IMR-90 (cell line): ENCODE data around the gene TCF25. TPM values are rescaled to one million over a fixed set of nuclear protein-coding genes. Genes with fewer than 3 reads are reported as not detected.
A peak's percentile ranks its signal among the peaks of the same experiment; 100 is the strongest.

ENCODE experiments used
- ATAC-seq: fragments of 200-7000 bp; cut with Tn5 transposase; 2 replicates; pipeline ENCODE4 v1.9.1; 2020; ENCODE audit warnings: low read depth, mild to moderate bottlenecking, moderate library complexity
- BruUV-seq: library from RNA; stranded (reverse); fragments of 400-500 nt; replicated peaks from 2 replicates; lab custom pipeline; 2021; lab: Mats Ljungman, UMichigan
- CTCF ChIA-PET: fragments of 300-600 bp; formaldehyde crosslinking; extraction: SDS; loops from one replicate; lab custom pipeline; 2021; ENCODE audit warnings: antibody characterized with exemption; lab: Yijun Ruan, JAX
- POLR2A ChIA-PET: fragments of 300-600 bp; sonication (Branson Sonifier 250); formaldehyde crosslinking; loops from one replicate; lab custom pipeline; 2022; ENCODE audit warnings: antibody characterized with exemption; ENCODE audit not compliant: unreplicated experiment; lab: Charles Lee
- DNase-seq: peaks from one replicate; pipeline ENCODE4 v3.0.0; 2013
- H2AFZ ChIP-seq: replicated peaks from 2 replicates; pipeline ENCODE3; 2013; ENCODE audit warnings: low read length, mild to moderate bottlenecking; ENCODE audit not compliant: poor library complexity
- H2AK5ac ChIP-seq: 2 replicates; pipeline ENCODE4 v1.6.1; 2013; ENCODE audit warnings: low read depth, low read length, inconsistent platforms
- H2AK9ac ChIP-seq: replicated peaks from 2 replicates; pipeline ENCODE3; 2013; ENCODE audit warnings: mild to moderate bottlenecking, low read depth, low read length, moderate library complexity; ENCODE audit not compliant: poor library complexity
- H2BK120ac ChIP-seq: 2 replicates; pipeline ENCODE4 v1.6.1; 2013; ENCODE audit warnings: low read depth, low read length, inconsistent platforms
- H2BK15ac ChIP-seq: 3 replicates; pipeline ENCODE4 v1.6.1; 2013; ENCODE audit warnings: low read depth, low read length, inconsistent platforms
- H2BK20ac ChIP-seq: 2 replicates; pipeline ENCODE4 v1.6.1; 2013; ENCODE audit warnings: low read depth, mild to moderate bottlenecking, inconsistent platforms, low read length, moderate library complexity
- H2BK5ac ChIP-seq: 2 replicates; pipeline ENCODE4 v1.6.1; 2013; ENCODE audit warnings: mild to moderate bottlenecking, low read depth, low read length, inconsistent platforms; ENCODE audit not compliant: poor library complexity, severe bottlenecking
- H3K14ac ChIP-seq: replicated peaks from 2 replicates; pipeline ENCODE4 v1.6.1; 2013; ENCODE audit warnings: low read depth, low read length, inconsistent platforms
- H3K18ac ChIP-seq: 2 replicates; pipeline ENCODE4 v1.6.1; 2013; ENCODE audit warnings: low read depth, low read length, control low read depth
- H3K23ac ChIP-seq: 2 replicates; pipeline ENCODE4 v1.6.1; 2013; ENCODE audit warnings: low read depth, low read length, inconsistent platforms
- H3K27ac ChIP-seq: 2 replicates; pipeline ENCODE4 v1.5.1; 2013; ENCODE audit warnings: mild to moderate bottlenecking, control low read depth, low read length; ENCODE audit not compliant: insufficient read depth
- H3K27me3 ChIP-seq: 2 replicates; pipeline ENCODE4 v1.6.1; 2013; ENCODE audit warnings: low read length; ENCODE audit not compliant: control insufficient read depth, insufficient read depth
- H3K36me3 ChIP-seq: 2 replicates; pipeline ENCODE4 v1.6.1; 2013; ENCODE audit warnings: low read length, mixed read lengths; ENCODE audit not compliant: control insufficient read depth, insufficient read depth
- H3K4ac ChIP-seq: 2 replicates; pipeline ENCODE4 v1.6.1; 2013; ENCODE audit warnings: low read depth, low read length, inconsistent platforms
- H3K4me1 ChIP-seq: 2 replicates; pipeline ENCODE4 v1.6.1; 2013; ENCODE audit warnings: low read length, mixed read lengths; ENCODE audit not compliant: control insufficient read depth, insufficient read depth
- H3K4me2 ChIP-seq: 2 replicates; pipeline ENCODE4 v1.6.1; 2013; ENCODE audit warnings: low read depth, mild to moderate bottlenecking, control low read depth, low read length, moderate library complexity
- H3K4me3 ChIP-seq: 2 replicates; pipeline ENCODE4 v1.5.1; 2013; ENCODE audit warnings: low read depth, mild to moderate bottlenecking, control low read depth, low read length, moderate library complexity; ENCODE audit not compliant: insufficient read depth
- H3K56ac ChIP-seq: 2 replicates; pipeline ENCODE4 v1.6.1; 2013; ENCODE audit warnings: low read length, inconsistent platforms; ENCODE audit not compliant: insufficient read depth; ENCODE audit errors: extremely low read depth
- H3K79me1 ChIP-seq, 2 experiments: 2 replicates each; pipeline ENCODE4 v1.6.1; 2013; ENCODE audit warnings: low read length in 2 of 2, inconsistent platforms in 1 of 2, low read depth in 1 of 2
- H3K9ac ChIP-seq: 2 replicates; pipeline ENCODE4 v1.6.1; 2013; ENCODE audit warnings: low read depth, low read length, control low read depth
- H3K9me1 ChIP-seq: 2 replicates; pipeline ENCODE4 v1.6.1; 2013; ENCODE audit warnings: low read length, inconsistent platforms; ENCODE audit not compliant: insufficient read depth
- H3K9me3 ChIP-seq: 2 replicates; pipeline ENCODE4 v1.6.1; 2013; ENCODE audit warnings: low read length; ENCODE audit not compliant: control insufficient read depth, insufficient read depth
- H4K20me1 ChIP-seq: 2 replicates; pipeline ENCODE4 v1.6.1; 2013; ENCODE audit warnings: low read length, inconsistent platforms; ENCODE audit not compliant: insufficient read depth
- H4K5ac ChIP-seq: 2 replicates; pipeline ENCODE4 v1.6.1; 2013; ENCODE audit warnings: mild to moderate bottlenecking, low read depth, low read length, control low read depth
- H4K8ac ChIP-seq, 2 experiments: 2 replicates each; pipeline ENCODE4 v1.6.1; 2013; ENCODE audit warnings: low read depth in 2 of 2, low read length in 2 of 2, control low read depth in 1 of 2, inconsistent platforms in 1 of 2
- H4K91ac ChIP-seq: 2 replicates; pipeline ENCODE4 v1.6.1; 2013; ENCODE audit warnings: low read depth, low read length, inconsistent platforms; ENCODE audit not compliant: insufficient read depth
- CEBPB ChIP-seq: IDR thresholded peaks from 2 replicates; pipeline ENCODE4 v1.6.1; 2012; ENCODE audit warnings: low read depth, low read length, improper control_type of control experiment
- CHD1 ChIP-seq: IDR thresholded peaks from 2 replicates; pipeline ENCODE4 v1.6.1; 2012; ENCODE audit warnings: low read depth, low read length, improper control_type of control experiment
- FOS ChIP-seq: fragments of 150-350 bp; IDR thresholded peaks from 2 replicates; pipeline ENCODE4 v1.6.1; 2016; ENCODE audit warnings: low read depth, low read length
- MAFK ChIP-seq: IDR thresholded peaks from 2 replicates; pipeline ENCODE4 v1.6.1; 2012; ENCODE audit warnings: low read depth, low read length, improper control_type of control experiment
- MAZ ChIP-seq: IDR thresholded peaks from 2 replicates; pipeline ENCODE4 v1.6.1; 2012; ENCODE audit warnings: low read depth, mild to moderate bottlenecking, low read length, improper control_type of control experiment, moderate library complexity, borderline replicate concordance
- MXI1 ChIP-seq: IDR thresholded peaks from 2 replicates; pipeline ENCODE4 v1.6.1; 2012; ENCODE audit warnings: low read depth, mild to moderate bottlenecking, low read length, moderate library complexity, borderline replicate concordance
- NFE2L2 ChIP-seq: fragments of 150-350 bp; IDR thresholded peaks from 2 replicates; pipeline ENCODE4 v1.6.1; 2016; ENCODE audit warnings: low read depth, mild to moderate bottlenecking, low read length
- POLR2A ChIP-seq: IDR thresholded peaks from 2 replicates; pipeline ENCODE4 v1.6.1; 2012; ENCODE audit warnings: mild to moderate bottlenecking, low read depth, low read length
- RAD21 ChIP-seq: IDR thresholded peaks from 2 replicates; pipeline ENCODE4 v1.6.1; 2012; ENCODE audit warnings: low read length, improper control_type of control experiment
- RCOR1 ChIP-seq: IDR thresholded peaks from 2 replicates; pipeline ENCODE4 v1.6.1; 2012; ENCODE audit warnings: mild to moderate bottlenecking, low read length, improper control_type of control experiment; ENCODE audit not compliant: insufficient replicate concordance
- RFX5 ChIP-seq: IDR thresholded peaks from 2 replicates; pipeline ENCODE4 v1.8.0; 2012; ENCODE audit warnings: low read depth, mild to moderate bottlenecking, low read length, moderate library complexity
- SMC3 ChIP-seq: fragments of 150-350 bp; IDR thresholded peaks from 2 replicates; pipeline ENCODE4 v1.6.1; 2016; ENCODE audit warnings: low read depth, mild to moderate bottlenecking, antibody characterized with exemption, low read length, moderate library complexity
- WGBS, 2 experiments: methylation state at CpG; one replicate each; pipeline versions ENCODE4 v1.1.5 to v1.1.7; 2013; ENCODE audit warnings: missing lambda C conversion rate in 2 of 2; ENCODE audit not compliant: insufficient read length in 1 of 2; ENCODE audit errors: extremely low coverage in 2 of 2; 5-methylcytosine and 5-hydroxymethylcytosine counted together
- dilution Hi-C: fragments of 300-500 bp; cut with HindIII; formaldehyde crosslinking; loops from one replicate; pipeline ENCODE4 v1.14.3; 2018; ENCODE audit warnings: low sequenced_read_pairs; ENCODE audit not compliant: unreplicated experiment
- in situ Hi-C: fragments of 300-500 bp; cut with MboI; formaldehyde crosslinking; loops from 3 replicates; pipeline ENCODE4 v1.14.3; 2019; ENCODE audit warnings: low sequenced_read_pairs, inconsistent platforms, mixed read lengths
- intact Hi-C: fragments of 100-400 bp; cut with micrococcal nuclease; formaldehyde crosslinking; loops from 2 replicates; pipeline ENCODE4 v1.10.0; 2022
- polyA plus RNA-seq, 3 experiments: library from polyadenylated mRNA; depleted of rRNA; stranded (reverse); fragments of >200 nt; gene quantifications; 2 replicates each; pipeline ENCODE4 v1.2.3, GENCODE V29; 2012; ENCODE audit warnings: low replicate concordance in 1 of 3
- total RNA-seq: library from RNA; depleted of rRNA; stranded (reverse); fragments of >200 nt; gene quantifications from 2 replicates; pipeline ENCODE4 v1.2.3, GENCODE V29; 2012

Gene TCF25
- total and polyA plus RNA-seq, 2 of the 4 experiments (the other 2 are of a cell fraction) = 127 to 184 TPM

- H3K4me3 ChIP-seq = no peak overlapping the region
- peaks cover 18% of the 10 kb centered on the region for H3K4me1 ChIP-seq
- in situ Hi-C loops (no loop called here), intact Hi-C loops (no loop called here), dilution Hi-C loops (no loop called here)
- no peak overlapping the region for H3K4ac ChIP-seq
- H3K9me3 ChIP-seq = no peaks in the 10 kb centered on the region
- 93% methylated on average over 17 of the region's 40 CpGs; no CpG with 5 or more reads in 1 of the 2 experiments for WGBS, 2 experiments
- H2BK20ac ChIP-seq = no peak overlapping the region
- no TSS peak for BruUV-seq
- H3K14ac ChIP-seq = no peak overlapping the region
- ChIA-PET POLR2A (no interaction called here), CTCF (no interaction called here)
- H3K9me1 ChIP-seq = peaks cover 20% of the 10 kb centered on the region
- H3K9ac ChIP-seq = no peak overlapping the region
- no peak overlapping the region for H2BK5ac ChIP-seq
- no peak overlapping the region for H4K5ac ChIP-seq
- H2AK9ac ChIP-seq = peak overlapping the region; percentile 70
- H3K27me3 ChIP-seq = no peaks in the 10 kb centered on the region
- H3K36me3 ChIP-seq = peaks cover 23% of the 10 kb centered on the region
- H4K8ac ChIP-seq = no peak overlapping the region
- H3K4me2 ChIP-seq = no peak overlapping the region
- H3K27ac ChIP-seq = no peak overlapping the region
- H3K18ac ChIP-seq = no peak overlapping the region
- peaks cover 7% of the 10 kb centered on the region for H4K20me1 ChIP-seq
- ATAC-seq (no peak), DNase-seq (no peak)
- H2AFZ ChIP-seq = no peak overlapping the region
- no peak overlapping the region for H2BK15ac ChIP-seq
- no peak overlapping the region for H3K56ac ChIP-seq
- no peak overlapping the region for H4K91ac ChIP-seq
- H2AK5ac ChIP-seq = no peak overlapping the region
- no peak for TF ChIP-seq MAFK
- no peak for TF ChIP-seq RAD21
- TF ChIP-seq SMC3 = no peak
- TF ChIP-seq MAZ = no peak
- TF ChIP-seq POLR2A = no peak
- no peak for TF ChIP-seq RFX5
- no peak for TF ChIP-seq RCOR1
- TF ChIP-seq CHD1 = no peak
- TF ChIP-seq NFE2L2 = no peak
- no peak for TF ChIP-seq FOS
- TF ChIP-seq MXI1 = no peak
- no peak for TF ChIP-seq CEBPB
- no peak overlapping the region for H2BK120ac ChIP-seq
- no peak overlapping the region for H3K23ac ChIP-seq
- H3K79me1 ChIP-seq = peaks cover 0 to 34% of the 10 kb centered on the region in 2 experiments
Observed at GRCh38 chr16:89915303-89916232, 42.2 kb downstream of the TCF25 start.
